Liver (tissue), 9 donors: Measurements from ENCODE around the gene FSIP2. TPM values are rescaled to one million over a fixed set of nuclear protein-coding genes. Genes with fewer than 3 reads are reported as not detected.

Experiments used
- DNase-seq: peaks from one replicate; pipeline ENCODE4 v3.0.0-alpha.2; 2017; ENCODE audit warnings: low spot score
- H3K27ac ChIP-seq, 2 donors: one replicate each; pipeline ENCODE4 v1.7.0; 2013; ENCODE audit warnings: inconsistent platforms in 2 of 2, low read length in 2 of 2, control low read depth in 1 of 2, low read depth in 1 of 2, mild to moderate bottlenecking in 1 of 2
- H3K27me3 ChIP-seq, 4 donors: one replicate each; pipeline versions ENCODE4 v1.6.1 to v1.7.0; 2013; ENCODE audit warnings: low read length in 3 of 4, inconsistent platforms in 1 of 4, mild to moderate bottlenecking in 1 of 4, moderate library complexity in 1 of 4; ENCODE audit not compliant: control insufficient read depth in 4 of 4, insufficient read depth in 4 of 4
- H3K36me3 ChIP-seq, 4 donors: one replicate each; pipeline versions ENCODE4 v1.6.1 to v1.7.0; 2013; ENCODE audit warnings: low read length in 3 of 4, mild to moderate bottlenecking in 3 of 4, low read depth in 1 of 4, moderate library complexity in 1 of 4; ENCODE audit not compliant: control insufficient read depth in 4 of 4, insufficient read depth in 3 of 4
- H3K4me1 ChIP-seq, 4 donors: one replicate each; pipeline versions ENCODE4 v1.6.1 to v1.7.0; 2013; ENCODE audit warnings: low read length in 3 of 4, mild to moderate bottlenecking in 3 of 4, moderate library complexity in 1 of 4; ENCODE audit not compliant: control insufficient read depth in 4 of 4, insufficient read depth in 4 of 4
- H3K4me3 ChIP-seq, 3 donors: one replicate each; pipeline versions ENCODE4 v1.6.1 to v1.7.0; 2013; ENCODE audit warnings: low read length in 3 of 3, control low read depth in 1 of 3, low read depth in 1 of 3, mild to moderate bottlenecking in 1 of 3
- H3K9ac ChIP-seq, 2 donors: one replicate each; pipeline ENCODE4 v1.7.0; 2013; ENCODE audit warnings: low read length in 2 of 2, mild to moderate bottlenecking in 2 of 2, moderate library complexity in 2 of 2, control low read depth in 1 of 2, low read depth in 1 of 2
- H3K9me3 ChIP-seq, 4 donors: one replicate each; pipeline versions ENCODE4 v1.6.1 to v1.7.0; 2013; ENCODE audit warnings: low read length in 3 of 4; ENCODE audit not compliant: control insufficient read depth in 4 of 4
- ATF3 ChIP-seq: IDR thresholded peaks from 2 replicates; pipeline ENCODE4 v1.6.1; 2016; ENCODE audit warnings: antibody characterized with exemption
- CTCF ChIP-seq: fragments of 150-350 bp; IDR thresholded peaks from 2 replicates; pipeline ENCODE4 v1.5.1; 2017; ENCODE audit warnings: improper control_type of control experiment, low read depth, low read length; ENCODE audit not compliant: missing input control
- EGR1 ChIP-seq, 2 donors: IDR thresholded peaks; 2 replicates each; pipeline ENCODE4 v1.6.1; 2016 to 2018; ENCODE audit warnings: antibody characterized with exemption in 2 of 2, low read depth in 2 of 2
- FOXA1 ChIP-seq: IDR thresholded peaks from 2 replicates; pipeline ENCODE4 v1.6.1; 2016; ENCODE audit warnings: antibody characterized with exemption
- FOXA2 ChIP-seq: IDR thresholded peaks from 2 replicates; pipeline ENCODE4 v1.6.1; 2016; ENCODE audit warnings: antibody characterized with exemption
- GABPA ChIP-seq, 2 donors: IDR thresholded peaks in 1 of 2; conservative IDR thresholded peaks in 1 of 2; 2 replicates each; pipeline ENCODE4 v1.6.1; 2016; ENCODE audit warnings: antibody characterized with exemption in 2 of 2, mild to moderate bottlenecking in 1 of 2, moderate library complexity in 1 of 2
- HNF4A ChIP-seq, 2 donors: conservative IDR thresholded peaks; 2 replicates each; pipeline ENCODE4 v1.6.1; 2016; ENCODE audit warnings: antibody characterized with exemption in 2 of 2, mild to moderate bottlenecking in 2 of 2
- HNF4G ChIP-seq: IDR thresholded peaks from 2 replicates; pipeline ENCODE4 v1.6.1; 2016; ENCODE audit warnings: antibody characterized with exemption
- JUND ChIP-seq, 2 donors: IDR thresholded peaks; 2 replicates each; pipeline ENCODE4 v1.6.1; 2016; ENCODE audit warnings: antibody characterized with exemption in 2 of 2
- MAX ChIP-seq: IDR thresholded peaks from 2 replicates; pipeline ENCODE4 v1.6.1; 2016; ENCODE audit warnings: antibody characterized with exemption
- NR2F2 ChIP-seq: IDR thresholded peaks from 2 replicates; pipeline ENCODE4 v1.6.1; 2016; ENCODE audit warnings: antibody characterized with exemption
- RAD21 ChIP-seq, 2 donors: IDR thresholded peaks; 2 replicates each; pipeline ENCODE4 v1.6.1; 2016; ENCODE audit warnings: antibody characterized with exemption in 2 of 2, mild to moderate bottlenecking in 2 of 2
- REST ChIP-seq: IDR thresholded peaks from 2 replicates; pipeline ENCODE4 v1.6.1; 2016; ENCODE audit warnings: antibody characterized with exemption, mild to moderate bottlenecking
- RXRA ChIP-seq, 2 donors: IDR thresholded peaks; 2 replicates each; pipeline ENCODE4 v1.6.1; 2017 to 2018; ENCODE audit warnings: antibody characterized with exemption in 2 of 2, mild to moderate bottlenecking in 1 of 2
- SP1 ChIP-seq: IDR thresholded peaks from 2 replicates; pipeline ENCODE4 v1.6.1; 2018; ENCODE audit warnings: antibody characterized with exemption, mild to moderate bottlenecking
- TAF1 ChIP-seq: conservative IDR thresholded peaks from 2 replicates; pipeline ENCODE4 v1.6.1; 2016; ENCODE audit warnings: antibody characterized with exemption, mild to moderate bottlenecking
- YY1 ChIP-seq: IDR thresholded peaks from 2 replicates; pipeline ENCODE4 v1.6.1; 2016; ENCODE audit warnings: antibody characterized with exemption, mild to moderate bottlenecking
- ZBTB33 ChIP-seq: IDR thresholded peaks from 2 replicates; pipeline ENCODE4 v1.6.1; 2016; ENCODE audit warnings: antibody characterized with exemption
- WGBS: extraction: QIAGEN DNeasy Blood & Tissue Kit; methylation state at CpG from one replicate; pipeline ENCODE4 v1.1.7; 2013; 5-methylcytosine and 5-hydroxymethylcytosine counted together
- polyA plus RNA-seq, 2 donors: library from polyadenylated mRNA; stranded (reverse) in 1 of 2; unstranded in 1 of 2; fragments of 200-250 nt in 1 of 2; fragments of >200 nt in 1 of 2; fragmentation: Nextera tagmentation in 1 of 2; extraction: Ambion mirVana in 1 of 2; gene quantifications; one replicate each; pipeline versions ENCODE4 v1.2.1 to v1.2.3, GENCODE V29; 2013 to 2015
- total RNA-seq, 2 donors: library from RNA; depleted of rRNA; stranded (reverse); fragments of >200 nt; gene quantifications; one replicate each; pipeline ENCODE4 v1.2.3, GENCODE V29; 2014
- donor health status: healthy.
- donor health status: healthy.
- donor health status: healthy.
- donor health status: healthy.
- donor health status: healthy.

FSIP2 gene
- total and polyA plus RNA-seq, 4 donors, result 0.01 to 0.75 (median 0.19) TPM

GRCh38 chr2:185825557-185825956, 87.0 kb downstream of the FSIP2 start:
- Histone ChIP-seq H3K4me1 (no peaks in the 10 kb centered on the region), H3K27me3 (no peaks in the 10 kb centered on the region), H3K36me3 (no peaks in the 10 kb centered on the region), H3K9ac (no peak overlapping the region), H3K27ac (no peak overlapping the region), H3K4me3 (no peak overlapping the region), H3K9me3 (no peaks in the 10 kb centered on the region)
- no peak for DNase-seq
- TF ChIP-seq ATF3, result no peak
- no peak for TF ChIP-seq REST
- no peak for TF ChIP-seq TAF1

- no peaks in the 10 kb centered on the region for H3K4me1 ChIP-seq
- WGBS, result 78% methylated on average over 3 of the region's 3 CpGs
- DNase-seq, result no peak
- H3K9me3 ChIP-seq, result no peaks in the 10 kb centered on the region
- no peaks in the 10 kb centered on the region for H3K27me3 ChIP-seq
- TF ChIP-seq SP1 (no peak), NR2F2 (no peak), HNF4G (no peak), RXRA (IDR thresholded peaks at IDR 0.05) (no peak), FOXA1 (no peak), MAX (no peak), CTCF (no peak), REST (no peak), EGR1 (IDR thresholded peaks at IDR 0.05; ENCODE audit: low read depth in 2 of 2) (no peak), JUND (IDR thresholded peaks at IDR 0.05) (no peak), TAF1 (no peak), FOXA2 (no peak), ZBTB33 (no peak), HNF4A (conservative IDR thresholded peaks at IDR 0.05) (no peak), GABPA (IDR thresholded peaks at IDR 0.05 in 1 of 2, conservative IDR thresholded peaks at IDR 0.05 in 1 of 2) (no peak), ATF3 (no peak), YY1 (no peak), RAD21 (IDR thresholded peaks at IDR 0.05) (no peak)
- H3K27ac ChIP-seq, result no peak overlapping the region
- H3K4me3 ChIP-seq, result no peak overlapping the region
- H3K36me3 ChIP-seq, result no peaks in the 10 kb centered on the region
- H3K9ac ChIP-seq, result no peak overlapping the region
These were observed 89.7 kb downstream of the FSIP2 start for GRCh38 chr2:185828326-185828725.
